22Rv1 (cell line): ENCODE results near the gene KIF23.

ENCODE experiments used
- H3K27ac ChIP-seq: fragments of 450-650 bp; 2 replicates; pipeline ENCODE4 v1.5.1; 2017
- CTCF ChIP-seq: fragments of 450-650 bp; IDR thresholded peaks from 2 replicates; pipeline ENCODE4 v1.5.1; 2017; ENCODE audit warnings: mild to moderate bottlenecking
- ZFX ChIP-seq: fragments of 450-650 bp; IDR thresholded peaks from 2 replicates; pipeline ENCODE4 v1.6.1; 2017; ENCODE audit warnings: antibody characterized with exemption, borderline replicate concordance

Gene KIF23

DNA sequence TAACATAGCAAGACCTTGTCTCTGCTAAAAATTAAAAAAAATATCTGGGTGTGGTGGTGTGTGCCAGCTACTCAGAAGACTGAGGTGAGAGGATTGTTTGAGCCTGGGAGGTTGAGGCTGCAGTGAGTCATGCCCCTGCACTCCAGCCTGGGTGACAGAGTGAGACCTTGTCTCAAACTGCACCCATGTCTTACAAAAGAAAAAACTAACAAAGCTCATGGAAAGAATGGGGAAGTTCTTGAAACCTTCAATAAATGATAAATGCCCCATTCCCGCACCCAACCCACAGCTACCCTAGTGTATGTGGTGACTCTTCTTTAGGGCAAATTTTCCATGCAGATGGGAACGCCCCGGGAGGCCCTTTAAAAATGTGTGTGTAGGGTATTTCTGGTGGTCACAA lies 66.8 kb downstream of the KIF23 start:
- peak overlapping the region; percentile 75 for H3K27ac ChIP-seq
- TF ChIP-seq CTCF, result no peak
- no peak for TF ChIP-seq ZFX

- TF ChIP-seq ZFX (no peak), CTCF (no peak)
Observed at GRCh38 chr15:69482686-69483256, 68.6 kb downstream of the KIF23 start.

DNA sequence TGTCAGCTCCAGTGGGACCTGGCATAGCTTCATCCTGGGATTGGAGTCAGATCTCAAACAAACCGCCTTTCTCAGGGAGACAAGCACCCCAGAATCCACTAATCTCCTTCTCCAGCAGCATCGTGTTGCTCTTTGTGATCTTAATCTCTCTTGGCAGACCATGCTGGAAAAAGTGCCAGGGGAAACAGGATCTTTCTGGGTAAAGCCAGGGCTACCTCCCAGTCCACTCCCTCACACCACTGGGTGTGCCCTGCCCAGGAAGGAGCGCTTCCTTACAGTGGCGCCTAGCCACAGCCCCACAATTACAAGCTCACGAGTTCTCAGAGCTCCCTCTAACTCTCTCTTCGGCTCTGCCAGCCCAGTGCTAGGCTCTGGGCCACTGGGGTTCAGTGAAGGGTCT lies 70.7 kb downstream of the KIF23 start:
- H3K27ac ChIP-seq, result peak overlapping the region; percentile 39; the same call in 1 of the 2 replicates
- no peak for TF ChIP-seq CTCF

More at GRCh38 chr15:69482686-69483256, 68.6 kb downstream of the KIF23 start:
- peak overlapping the region; percentile 75 for H3K27ac ChIP-seq

DNA sequence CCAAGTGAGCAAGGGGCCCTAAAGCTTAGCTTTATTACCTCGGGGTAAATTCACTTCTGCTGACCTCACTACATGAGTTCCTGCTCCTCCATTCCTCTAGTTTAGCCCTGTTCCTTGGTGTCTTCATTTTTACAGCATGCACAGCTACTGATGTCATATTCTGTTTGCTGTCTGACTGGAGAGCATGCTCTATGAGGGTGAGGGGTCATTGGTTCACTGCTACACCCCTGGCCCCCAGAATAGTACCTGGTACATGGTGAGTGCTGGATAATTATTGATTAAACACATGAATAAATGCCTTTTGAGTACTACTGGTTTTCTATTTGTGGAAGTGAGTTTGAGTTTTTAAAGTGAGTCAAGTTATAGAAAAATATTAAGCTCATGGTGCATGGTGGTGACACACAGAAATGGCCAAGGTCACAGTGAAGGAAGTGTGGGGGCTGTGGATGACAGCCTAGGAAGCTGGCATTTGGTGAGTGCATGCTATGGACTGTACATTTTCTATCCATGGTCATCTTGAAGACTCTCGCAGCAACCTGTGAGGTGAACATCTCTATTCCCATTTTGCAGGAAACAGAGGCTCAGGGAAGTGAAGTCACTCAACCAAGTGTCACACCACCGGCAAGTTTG lies 72.4 kb downstream of the KIF23 start:
- H3K27ac ChIP-seq, result no peak overlapping the region
- TF ChIP-seq CTCF (no peak), ZFX (no peak)

GRCh38 chr15:69489073-69489571 lies 75.0 kb downstream of the KIF23 start:
- H3K27ac ChIP-seq, result peak overlapping the region; percentile 32
- TF ChIP-seq CTCF, result no peak
- no peak for TF ChIP-seq ZFX

DNA sequence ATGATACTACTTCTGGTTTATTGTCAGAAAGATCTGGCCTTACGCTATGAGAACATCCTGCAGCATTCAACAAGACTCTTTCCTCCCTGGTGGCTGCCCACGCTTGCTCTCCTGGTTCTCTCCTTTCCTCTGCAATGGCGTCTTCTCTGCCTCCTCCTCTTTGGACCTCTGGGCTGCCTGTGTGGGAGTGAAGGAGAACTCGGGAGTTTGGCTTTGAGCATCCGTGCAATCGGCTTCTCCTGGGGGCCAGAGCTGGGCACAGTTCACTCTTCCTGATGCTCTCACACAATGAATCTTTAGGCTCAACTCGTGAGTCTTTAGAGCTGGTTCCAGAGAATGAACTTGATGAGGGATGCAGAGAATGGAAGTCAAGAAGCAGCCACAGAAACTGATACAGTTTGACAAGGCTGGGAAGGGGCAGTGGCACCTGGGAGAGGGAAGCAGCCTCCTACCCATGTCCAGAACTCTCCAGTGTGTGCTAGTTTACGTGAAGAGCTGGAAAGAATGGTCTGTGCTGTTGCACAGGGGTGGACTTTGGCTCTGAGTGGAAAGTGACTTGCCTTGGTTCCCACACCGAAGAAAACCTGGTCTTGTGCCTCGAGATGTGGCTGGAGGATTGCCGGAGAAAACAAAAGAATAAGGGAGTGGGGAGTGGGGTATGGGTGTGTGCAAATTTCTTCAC lies 76.3 kb downstream of the KIF23 start:
- TF ChIP-seq CTCF (no peak), ZFX (no peak)
- no peak overlapping the region for H3K27ac ChIP-seq

GRCh38 chr15:69491038-69491505 lies 76.9 kb downstream of the KIF23 start:
- no peak overlapping the region for H3K27ac ChIP-seq
- TF ChIP-seq CTCF (no peak), ZFX (no peak)
